ENCODE measurements around the gene PHLPP1. TPM values are rescaled to one million over a fixed set of nuclear protein-coding genes. Genes with fewer than 3 reads are reported as not detected.

Gene PHLPP1
- total RNA-seq, 1 experiment from 2014 or later, result 14.7 TPM

- Histone ChIP-seq H3K27ac (ENCODE audit: low read depth, low read length) (no peak overlapping the region), H3K27me3 (ENCODE audit: insufficient read depth, low read length) (no peaks in the 10 kb centered on the region), H2AFZ (ENCODE audit: low read depth, low read length, poor library complexity, severe bottlenecking) (no peak overlapping the region), H3K4me1 (ENCODE audit: control insufficient read depth in 1 of 2, insufficient read depth in 2 of 2, low read length in 2 of 2) (peaks cover 9 to 17% of the 10 kb centered on the region in 2 experiments), H3K36me3 (ENCODE audit: control insufficient read depth in 1 of 2, insufficient read depth in 2 of 2, low read length in 2 of 2) (no peaks in the 10 kb centered on the region), H3K9ac (ENCODE audit: low read length) (no peak overlapping the region), H4K20me1 (ENCODE audit: insufficient read depth) (no peaks in the 10 kb centered on the region), H3K4me3 (replicated peaks in 1 of 2; ENCODE audit: low read depth in 1 of 2, low read length in 2 of 2) (no peak overlapping the region), H3K9me3 (ENCODE audit: control insufficient read depth in 1 of 2, insufficient read depth in 1 of 2, low read depth in 1 of 2, low read length in 2 of 2) (no peaks in the 10 kb centered on the region), H3K4me2 (ENCODE audit: low read length) (no peak overlapping the region), H3K9me2 (ENCODE audit: insufficient read depth) (peaks cover 2% of the 10 kb centered on the region; the same call in 1 of the 2 replicates), H3K79me2 (ENCODE audit: insufficient read depth, low read length) (peaks cover 15% of the 10 kb centered on the region)
- ATAC-seq, result no peak
- RAD21 ChIA-PET (ENCODE audit: low non-redundant PET in 1 of 2, low total read pairs in 2 of 2, uncharacterized antibody in 2 of 2, unreplicated experiment in 2 of 2), result no interaction called here
- no peak for DNase-seq (ENCODE audit: low read depth, low spot score)
- BruUV-seq (replicated peaks), result no TSS peak
- no peak for TF ChIP-seq POLR2A (IDR thresholded peaks at IDR 0.05; ENCODE audit: borderline replicate concordance, extremely low read depth, insufficient read depth, insufficient read length)
- CTCF ChIA-PET, result no interaction called here
- intact Hi-C loops (cut with micrococcal nuclease), result no loop called here
- POLR2A ChIA-PET, result no interaction called here
These were observed 53.2 kb downstream of the PHLPP1 start for GRCh38 chr18:62768558-62768943.

- intact Hi-C loops (cut with micrococcal nuclease), result no loop called here
- peaks cover 15% of the 10 kb centered on the region for H3K79me2 ChIP-seq (ENCODE audit: insufficient read depth, low read length)
- CTCF ChIA-PET, result no interaction called here
These were observed 53.9 kb downstream of the PHLPP1 start for GRCh38 chr18:62769216-62769615.

More at GRCh38 chr18:62769216-62769615, 53.9 kb downstream of the PHLPP1 start:
- no TSS peak for BruUV-seq (replicated peaks)
- H3K9me3 ChIP-seq (ENCODE audit: control insufficient read depth in 1 of 2, insufficient read depth in 1 of 2, low read depth in 1 of 2, low read length in 2 of 2), result no peaks in the 10 kb centered on the region
- no peak overlapping the region for H3K27ac ChIP-seq (ENCODE audit: low read depth, low read length)
- no peaks in the 10 kb centered on the region for H4K20me1 ChIP-seq (ENCODE audit: insufficient read depth)
- H2AFZ ChIP-seq (ENCODE audit: low read depth, low read length, poor library complexity, severe bottlenecking), result no peak overlapping the region
- peaks cover 2% of the 10 kb centered on the region; the same call in 1 of the 2 replicates for H3K9me2 ChIP-seq (ENCODE audit: insufficient read depth)
- ATAC-seq (no peak), DNase-seq (ENCODE audit: low read depth, low spot score) (no peak)
- RAD21 ChIA-PET (ENCODE audit: low non-redundant PET in 1 of 2, low total read pairs in 2 of 2, uncharacterized antibody in 2 of 2, unreplicated experiment in 2 of 2), result no interaction called here
- H3K4me3 ChIP-seq (replicated peaks in 1 of 2; ENCODE audit: low read depth in 1 of 2, low read length in 2 of 2), result no peak overlapping the region
- no peaks in the 10 kb centered on the region for H3K27me3 ChIP-seq (ENCODE audit: insufficient read depth, low read length)
- no peak overlapping the region for H3K4me2 ChIP-seq (ENCODE audit: low read length)
- no peak overlapping the region for H3K9ac ChIP-seq (ENCODE audit: low read length)
- H3K36me3 ChIP-seq (ENCODE audit: control insufficient read depth in 1 of 2, insufficient read depth in 2 of 2, low read length in 2 of 2), result no peaks in the 10 kb centered on the region
- no peak for TF ChIP-seq EGR1 (IDR thresholded peaks at IDR 0.05; ENCODE audit: low read depth)
- TF ChIP-seq JUND (IDR thresholded peaks at IDR 0.05), result no peak
- no peak for TF ChIP-seq CBX3 (IDR thresholded peaks at IDR 0.05; ENCODE audit: low read depth)
- no peak for TF ChIP-seq RAD21 (IDR thresholded peaks at IDR 0.05; ENCODE audit: low read depth)
- TF ChIP-seq REST (IDR thresholded peaks at IDR 0.05; ENCODE audit: low read depth), result no peak
- no peak for TF ChIP-seq ZBTB33 (IDR thresholded peaks at IDR 0.05; ENCODE audit: extremely low read depth, insufficient replicate concordance, low read length)
- TF ChIP-seq SP1 (IDR thresholded peaks at IDR 0.05; ENCODE audit: low read depth), result no peak
- no peak for TF ChIP-seq EZH2phosphoT487 (IDR thresholded peaks at IDR 0.05; ENCODE audit: borderline replicate concordance)
- TF ChIP-seq FOSL1 (IDR thresholded peaks at IDR 0.05; ENCODE audit: low read depth), result no peak
- no peak for TF ChIP-seq YY1 (IDR thresholded peaks at IDR 0.05; ENCODE audit: extremely low read depth, insufficient replicate concordance, low read depth, low read length)
- peaks cover 9 to 17% of the 10 kb centered on the region in 2 experiments for H3K4me1 ChIP-seq (ENCODE audit: control insufficient read depth in 1 of 2, insufficient read depth in 2 of 2, low read length in 2 of 2)
- POLR2A ChIA-PET, result no interaction called here

Data from HCT116 (cell line).